Middle frontal gyrus (tissue), 1 donor: ENCODE results near the gene PRPF19.

Experiments
- DNase-seq: peaks from one replicate; pipeline ENCODE4 v3.0.0-alpha.2; 2015; ENCODE audit warnings: low spot score; ENCODE audit errors: extremely low spot score

Gene PRPF19

DNA sequence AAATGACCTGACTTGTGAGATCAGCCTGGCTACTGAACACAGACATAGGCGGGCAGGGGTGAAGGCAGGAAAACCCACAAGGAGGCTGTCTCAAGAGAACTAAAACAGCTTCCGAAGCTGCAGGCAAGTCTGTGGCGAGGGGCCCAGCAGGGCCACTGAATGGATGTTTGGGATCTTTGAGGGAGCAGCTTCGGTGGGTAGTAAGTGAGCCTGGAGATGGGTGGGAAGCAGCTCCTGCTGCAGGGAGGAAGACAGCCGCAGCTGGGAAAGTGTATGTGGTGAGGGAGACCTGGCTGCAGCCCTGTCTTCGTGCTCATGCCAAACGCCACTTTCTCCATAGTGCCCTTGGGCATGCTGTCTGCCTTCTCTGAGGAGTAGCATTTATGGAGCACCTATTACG lies 61.0 kb downstream of the PRPF19 start:
- no peak for DNase-seq

- DNase-seq = no peak
Observed at GRCh38 chr11:60844870-60845221, 61.5 kb downstream of the PRPF19 start.

DNA sequence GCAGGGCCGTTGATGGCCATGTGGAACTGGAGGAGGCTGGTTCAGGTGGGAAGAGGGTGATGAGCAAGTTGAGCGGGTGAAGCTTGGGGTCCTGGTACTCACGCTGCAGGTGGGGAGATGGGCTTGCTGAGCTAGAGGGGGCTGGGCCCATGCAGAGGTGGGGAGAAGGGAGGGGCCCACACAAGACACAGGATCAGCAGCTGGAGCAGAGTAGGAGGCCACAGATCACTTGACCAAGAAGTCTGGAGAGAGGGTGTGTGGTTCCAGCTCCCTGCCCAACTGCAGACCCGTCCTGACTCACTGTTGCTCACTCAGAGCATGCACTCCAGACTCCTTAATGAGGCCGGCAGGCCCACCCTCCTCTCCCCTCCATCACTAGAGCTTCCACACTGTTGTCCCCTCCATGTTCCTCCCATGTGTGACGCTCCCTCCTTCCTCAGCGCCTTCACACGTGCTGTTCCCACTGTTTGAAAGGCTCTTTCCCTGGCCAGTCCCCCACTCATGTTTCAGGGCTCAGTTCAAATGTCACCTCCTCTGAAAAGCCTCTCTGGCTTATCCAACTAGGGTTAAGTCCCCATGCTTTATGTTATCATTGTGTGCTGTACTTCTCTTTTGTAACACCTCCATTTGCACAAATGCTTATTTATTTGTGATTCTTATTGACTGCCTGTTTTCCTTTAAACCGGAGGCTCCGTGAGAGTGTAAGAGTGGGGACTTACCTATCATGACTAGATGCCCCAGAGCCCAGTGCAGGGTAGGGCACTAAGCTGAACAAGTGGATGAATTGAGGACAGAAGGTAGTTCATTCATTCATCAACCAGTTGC lies 62.1 kb downstream of the PRPF19 start:
- no peak for DNase-seq

DNA sequence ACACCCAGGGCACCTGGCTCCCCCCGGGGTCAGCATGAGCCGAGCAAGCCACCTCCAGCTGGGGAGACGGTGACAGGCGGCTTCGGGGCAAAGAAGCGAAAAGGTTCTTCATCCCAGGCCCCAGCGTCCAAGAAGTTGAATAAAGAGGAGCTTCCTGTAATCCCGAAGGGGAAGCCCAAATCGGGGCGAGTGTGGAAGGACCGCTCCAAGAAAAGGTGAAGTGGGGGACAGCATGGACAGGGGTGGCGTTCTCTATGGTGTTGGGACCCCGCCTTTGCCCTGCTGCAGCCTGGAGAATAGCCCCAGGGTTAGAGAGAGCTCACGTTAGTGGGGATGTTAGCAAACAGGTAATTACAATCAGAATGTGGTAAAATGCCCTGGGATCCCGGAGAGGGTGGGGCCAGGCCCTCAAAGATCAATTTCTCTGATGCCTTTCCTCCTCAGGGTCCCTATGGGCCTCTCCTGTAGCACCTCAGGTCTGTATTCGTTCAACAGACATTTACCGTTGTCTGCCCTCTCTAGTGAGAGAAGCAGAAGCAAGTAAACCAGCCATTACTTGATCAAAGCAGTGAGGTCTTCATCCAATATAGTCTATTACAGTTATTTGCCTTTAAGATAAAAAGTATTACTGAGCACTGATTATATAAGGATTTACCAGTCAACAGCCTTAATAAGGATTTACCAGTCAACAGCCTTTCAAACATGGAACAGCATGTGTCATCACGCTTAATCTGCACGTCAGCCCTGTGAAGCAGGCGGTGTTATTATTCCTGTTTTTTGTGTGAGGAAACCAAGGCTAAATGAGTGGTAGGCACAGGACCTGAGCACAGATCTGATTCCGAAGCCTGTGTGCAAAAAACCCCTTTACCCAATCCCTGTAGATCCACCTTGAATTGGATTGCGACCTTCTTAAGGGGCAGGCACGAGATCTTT lies 63.5 kb downstream of the PRPF19 start:
- no peak for DNase-seq

DNA sequence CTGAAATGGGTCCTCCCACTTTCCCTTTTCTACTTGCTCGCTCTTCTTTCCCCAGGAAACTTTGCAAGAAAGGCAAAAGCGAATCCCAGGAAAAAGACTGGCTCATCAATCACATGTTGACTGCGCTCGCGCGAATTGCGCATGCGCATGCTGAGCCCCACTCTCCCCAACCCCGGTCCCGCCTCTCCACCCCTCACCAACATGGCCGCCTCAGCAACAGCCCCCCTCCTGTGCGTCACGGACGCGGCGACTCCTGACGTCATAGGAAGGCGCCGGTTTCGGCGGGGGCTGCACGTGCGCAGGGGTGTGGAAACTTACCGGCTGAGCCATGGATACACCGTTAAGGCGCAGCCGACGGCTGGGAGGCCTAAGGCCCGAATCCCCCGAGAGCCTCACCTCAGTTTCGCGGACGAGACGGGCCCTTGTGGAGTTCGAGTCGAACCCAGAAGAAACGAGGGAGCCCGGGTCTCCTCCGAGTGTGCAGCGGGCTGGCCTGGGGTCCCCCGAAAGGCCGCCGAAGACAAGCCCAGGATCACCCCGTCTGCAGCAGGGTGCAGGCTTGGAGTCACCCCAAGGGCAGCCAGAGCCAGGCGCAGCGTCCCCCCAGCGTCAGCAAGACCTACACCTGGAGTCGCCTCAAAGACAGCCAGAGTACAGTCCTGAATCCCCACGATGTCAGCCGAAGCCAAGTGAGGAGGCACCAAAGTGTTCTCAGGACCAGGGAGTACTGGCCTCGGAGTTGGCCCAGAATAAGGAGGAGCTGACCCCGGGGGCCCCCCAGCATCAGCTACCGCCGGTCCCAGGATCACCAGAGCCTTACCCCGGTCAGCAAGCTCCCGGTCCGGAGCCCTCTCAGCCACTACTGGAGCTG lies 64.4 kb downstream of the PRPF19 start, which contains the start of gene CCDC86:
CCDC86 (plus strand) TSS at position 317 of the 871 bp plus-strand sequence; CDS start at position 329, 12 bp downstream.
- DNase-seq = peak; percentile 91
